Measurements from ENCODE around the gene MYH14.

MYH14 gene

DNA sequence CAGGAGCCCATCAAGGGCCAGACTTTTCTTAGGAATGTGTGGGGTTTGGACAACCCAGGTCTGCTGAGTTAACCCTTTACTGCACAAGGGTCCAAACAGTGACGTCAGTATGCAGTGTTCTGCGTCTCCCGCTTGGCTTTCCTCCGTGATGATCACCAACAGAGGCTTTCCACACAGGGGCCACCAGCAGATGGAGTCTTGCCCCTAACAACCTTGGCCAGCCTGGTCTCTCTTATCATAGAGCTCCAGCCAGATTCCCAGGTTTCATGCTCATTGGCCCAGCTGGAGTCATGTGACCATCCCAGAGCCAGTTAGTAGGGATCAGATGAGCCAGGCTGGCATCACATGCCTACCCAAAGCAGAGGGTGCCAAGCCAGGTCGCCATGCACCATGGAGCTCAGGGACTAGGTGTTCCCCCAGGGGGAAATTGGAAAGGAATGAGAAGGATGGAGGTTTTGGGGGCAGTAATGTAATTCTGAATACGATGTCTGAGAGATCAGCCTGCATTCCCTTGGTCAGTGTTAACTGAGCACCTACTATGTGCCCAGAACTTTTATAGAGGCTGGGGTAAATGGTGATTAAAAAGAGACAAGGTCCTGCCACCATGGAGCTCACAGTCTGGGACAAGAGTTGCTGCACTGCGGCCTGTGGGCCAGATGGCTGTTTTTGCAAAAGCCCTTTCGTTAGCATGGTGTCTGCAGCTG lies 61.2 kb downstream of the MYH14 start:
- no peak for DNase-seq

DNA sequence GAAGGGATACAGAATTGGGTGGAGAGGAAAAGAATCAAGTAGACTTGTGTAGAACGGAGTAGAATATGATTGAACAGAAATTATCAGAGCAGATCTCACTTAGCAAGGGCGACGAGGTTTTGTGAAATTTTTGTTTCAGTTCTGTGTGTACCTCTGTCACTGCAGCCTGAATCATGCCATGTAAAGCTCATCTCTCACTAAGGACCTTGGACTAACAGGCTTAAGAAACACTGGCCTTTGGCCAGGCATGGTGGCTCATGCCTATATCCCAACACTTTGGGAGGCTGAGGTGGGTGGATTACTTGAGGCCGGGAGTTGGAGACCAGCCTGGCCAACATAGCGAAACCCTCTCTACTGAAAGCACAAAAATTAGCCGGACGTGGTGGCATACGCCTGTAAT lies 62.6 kb downstream of the MYH14 start:
- DNase-seq, result no peak

DNA sequence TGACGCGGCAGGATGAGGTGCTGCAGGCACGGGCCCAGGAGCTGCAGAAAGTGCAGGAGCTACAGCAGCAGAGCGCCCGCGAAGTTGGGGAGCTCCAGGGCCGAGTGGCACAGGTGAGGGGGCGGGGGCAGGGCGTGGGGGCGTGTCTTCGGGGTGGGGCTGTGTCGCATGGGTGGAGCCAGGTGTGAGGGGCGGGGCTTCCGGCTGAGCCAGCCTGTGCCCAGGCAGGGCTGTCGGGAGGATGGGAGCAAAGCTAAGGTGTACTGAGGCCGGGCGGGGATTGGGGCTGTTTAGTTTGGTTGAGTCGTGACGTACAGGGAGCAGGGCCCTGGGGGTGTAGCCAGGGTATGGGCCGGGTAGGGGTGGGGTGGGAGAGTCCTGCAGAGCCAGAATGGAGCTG lies 63.5 kb downstream of the MYH14 start:
- DNase-seq, result peak; percentile 23

DNA sequence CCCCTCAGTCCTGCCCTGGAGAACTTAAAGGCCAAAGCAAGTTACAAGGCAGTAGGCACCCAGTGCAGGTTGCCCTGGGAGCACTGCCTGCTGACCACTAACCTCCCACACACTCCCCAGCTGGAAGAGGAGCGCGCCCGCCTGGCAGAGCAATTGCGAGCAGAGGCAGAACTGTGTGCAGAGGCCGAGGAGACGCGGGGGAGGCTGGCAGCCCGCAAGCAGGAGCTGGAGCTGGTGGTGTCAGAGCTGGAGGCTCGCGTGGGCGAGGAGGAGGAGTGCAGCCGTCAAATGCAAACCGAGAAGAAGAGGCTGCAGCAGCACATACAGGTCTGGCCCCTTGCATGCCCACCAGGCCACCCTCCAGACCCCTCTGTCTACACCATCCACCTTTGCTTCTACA lies 64.6 kb downstream of the MYH14 start:
- DNase-seq, result no peak

DNA sequence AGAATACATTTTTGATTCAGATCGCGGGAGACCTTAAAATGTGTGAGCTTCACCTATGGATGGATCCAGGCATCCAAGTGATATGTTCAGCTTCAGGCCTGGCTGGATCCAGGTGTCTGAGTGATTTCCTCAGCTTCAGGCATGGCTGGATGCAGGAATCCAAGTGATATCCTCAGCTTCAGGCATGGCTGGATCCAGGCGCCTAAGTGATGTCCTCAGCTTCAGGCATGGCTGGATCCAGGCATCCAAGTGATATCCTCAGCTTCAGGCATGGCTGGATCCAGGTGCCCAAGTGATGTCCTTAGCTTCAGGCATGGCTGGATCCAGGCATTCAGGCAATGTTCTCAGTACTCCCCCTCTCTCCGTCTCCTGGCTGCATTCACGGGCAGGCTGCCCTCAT lies 65.1 kb downstream of the MYH14 start:
- DNase-seq, result no peak

DNA sequence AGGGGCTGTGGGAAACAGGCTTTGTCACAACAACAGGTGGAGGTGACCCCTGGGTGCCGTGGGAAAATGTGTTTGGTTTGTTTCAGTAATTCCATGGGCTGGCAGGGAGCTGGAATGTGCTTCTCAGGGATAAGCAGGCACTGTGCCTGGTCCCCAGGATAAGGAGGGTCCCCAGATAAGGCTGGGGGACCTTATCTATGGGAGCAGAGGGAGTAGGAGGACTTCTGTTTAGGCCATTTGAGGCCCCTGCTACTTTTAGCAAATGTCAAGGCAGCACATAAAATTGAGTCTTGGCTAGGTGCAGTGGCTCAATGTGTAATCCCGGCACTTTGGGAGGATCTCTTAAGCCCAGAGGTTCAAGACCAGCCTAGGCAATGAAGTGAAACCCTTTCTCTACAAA lies 66.2 kb downstream of the MYH14 start:
- DNase-seq, result no peak

DNA sequence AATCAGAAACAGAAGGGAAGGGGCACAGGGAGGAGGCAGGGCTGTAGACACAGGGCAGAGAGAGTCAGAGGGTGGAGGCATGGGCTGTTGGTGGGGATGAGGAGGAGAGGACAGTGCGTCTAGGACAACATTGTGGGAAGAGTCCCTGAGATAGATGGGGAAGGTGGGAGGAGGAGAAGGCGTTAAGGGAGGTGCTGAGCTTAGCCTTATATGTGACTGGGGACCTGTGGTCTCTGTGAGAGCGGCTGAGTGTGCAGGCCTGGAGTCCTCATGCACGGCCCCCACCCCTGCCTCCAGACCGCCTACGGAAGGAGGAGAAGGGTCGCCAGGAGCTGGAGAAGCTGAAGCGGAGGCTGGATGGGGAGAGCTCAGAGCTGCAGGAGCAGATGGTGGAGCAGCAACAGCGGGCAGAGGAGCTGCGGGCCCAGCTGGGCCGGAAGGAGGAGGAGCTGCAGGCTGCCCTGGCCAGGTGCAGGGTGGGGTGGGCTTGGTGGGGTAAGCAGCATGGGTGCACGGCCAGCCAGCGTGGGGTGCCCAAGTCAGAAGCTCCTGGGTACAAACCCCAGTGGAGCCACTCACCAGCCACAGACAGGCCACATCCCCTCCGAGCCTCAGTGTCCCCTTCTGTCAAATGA lies 69.0 kb downstream of the MYH14 start:
- DNase-seq, result no peak

DNA sequence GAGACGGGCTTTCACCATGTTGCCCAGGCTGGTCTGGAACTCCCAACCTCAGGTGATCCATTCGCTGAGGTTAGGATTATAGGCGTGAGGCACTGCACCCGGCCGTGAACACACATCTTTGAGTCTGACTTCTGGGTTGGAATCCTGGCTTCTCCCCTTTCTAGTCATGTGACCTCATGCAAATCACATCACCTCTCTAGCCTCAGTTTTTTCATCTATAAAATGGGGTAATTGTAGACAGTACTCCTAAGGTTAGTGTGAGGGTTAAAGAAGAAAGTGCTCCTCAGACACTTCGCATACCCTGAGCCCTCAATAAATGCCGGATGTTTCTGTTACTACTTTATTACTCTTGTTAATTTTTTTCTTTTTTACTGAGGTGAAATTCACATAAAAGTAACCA lies 70.4 kb downstream of the MYH14 start:
- DNase-seq, result no peak

DNA sequence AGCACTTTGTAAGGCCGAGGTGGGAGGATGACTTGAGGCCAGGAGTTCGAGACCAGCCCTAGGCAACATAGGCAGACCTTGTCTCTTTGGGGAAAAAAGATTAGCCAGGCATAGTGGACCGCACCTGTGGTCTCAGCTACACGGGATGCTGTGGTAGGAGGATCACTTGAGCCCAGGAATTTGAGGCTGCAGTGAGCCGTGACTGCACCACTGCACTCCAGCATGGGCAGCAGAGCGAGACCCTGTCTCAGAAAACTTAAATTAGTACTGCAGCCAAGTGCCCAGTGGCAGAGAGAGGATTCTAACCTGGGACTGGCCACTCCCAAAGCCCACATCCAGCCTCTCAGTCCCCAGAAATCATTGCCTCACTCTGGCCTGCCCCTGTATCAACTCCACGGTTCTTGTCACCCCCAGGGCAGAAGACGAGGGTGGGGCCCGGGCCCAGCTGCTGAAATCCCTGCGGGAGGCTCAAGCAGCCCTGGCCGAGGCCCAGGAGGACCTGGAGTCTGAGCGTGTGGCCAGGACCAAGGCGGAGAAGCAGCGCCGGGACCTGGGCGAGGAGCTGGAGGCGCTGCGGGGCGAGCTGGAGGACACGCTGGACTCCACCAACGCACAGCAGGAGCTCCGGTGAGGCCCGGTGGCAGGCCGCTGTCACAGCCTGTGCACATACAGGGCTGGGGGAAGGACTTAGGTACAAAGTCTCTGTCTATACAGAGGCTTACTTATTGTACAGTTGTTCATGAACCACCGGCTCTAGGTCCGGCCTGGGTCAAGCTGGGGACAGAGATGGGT lies 72.4 kb downstream of the MYH14 start:
- DNase-seq, result no peak

DNA sequence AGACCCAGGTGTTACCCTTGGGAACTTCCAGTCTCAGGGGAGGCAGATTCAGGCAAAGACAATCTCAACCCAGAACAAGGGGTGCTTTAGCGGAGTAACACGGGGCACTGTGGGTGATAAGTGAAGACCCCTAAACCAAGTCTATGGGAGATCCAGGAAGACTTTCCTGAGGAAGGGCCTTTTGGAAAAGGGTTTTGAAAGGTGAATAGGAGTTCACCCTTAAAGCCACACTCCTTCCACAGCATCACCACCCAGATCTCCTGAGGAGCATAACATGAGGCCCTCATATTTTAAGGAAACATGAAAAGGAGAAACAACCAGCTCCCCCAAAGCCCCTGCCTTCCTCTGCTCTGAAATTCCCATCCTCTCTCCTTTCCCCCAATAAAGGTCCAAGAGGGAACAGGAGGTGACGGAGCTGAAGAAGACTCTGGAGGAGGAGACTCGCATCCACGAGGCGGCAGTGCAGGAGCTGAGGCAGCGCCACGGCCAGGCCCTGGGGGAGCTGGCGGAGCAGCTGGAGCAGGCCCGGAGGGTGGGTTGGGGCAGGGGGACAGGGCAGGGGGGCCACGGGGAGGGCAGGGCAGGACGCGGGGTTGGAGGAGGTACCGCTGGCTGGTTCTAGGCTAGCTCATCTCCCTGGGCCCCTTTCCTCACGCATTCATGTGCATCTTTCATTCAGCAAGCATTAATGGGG lies 73.1 kb downstream of the MYH14 start:
- DNase-seq, result no peak

DNA sequence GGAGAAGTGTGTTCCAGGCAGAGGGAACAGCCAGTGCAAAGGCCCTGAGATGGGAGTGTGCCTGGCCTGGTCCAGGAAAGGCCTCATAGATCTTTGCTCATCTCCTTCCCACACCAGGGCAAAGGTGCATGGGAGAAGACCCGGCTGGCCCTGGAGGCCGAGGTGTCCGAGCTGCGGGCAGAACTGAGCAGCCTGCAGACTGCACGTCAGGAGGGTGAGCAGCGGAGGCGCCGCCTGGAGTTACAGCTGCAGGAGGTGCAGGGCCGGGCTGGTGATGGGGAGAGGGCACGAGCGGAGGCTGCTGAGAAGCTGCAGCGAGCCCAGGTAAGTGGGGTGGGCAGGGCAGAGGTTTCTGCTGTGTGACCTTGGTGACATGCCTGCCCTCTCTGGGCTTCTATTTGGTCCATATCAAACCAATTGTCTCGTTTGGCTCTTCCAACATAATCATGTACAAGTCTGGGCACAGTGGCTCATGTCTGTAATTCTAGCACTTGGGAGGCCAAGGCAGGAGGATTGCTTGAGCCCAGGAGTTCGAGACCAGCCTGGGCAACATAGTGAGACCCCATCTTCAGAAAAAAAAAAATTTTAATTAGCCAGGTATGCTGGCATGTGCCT lies 74.7 kb downstream of the MYH14 start:
- no peak for DNase-seq

DNA sequence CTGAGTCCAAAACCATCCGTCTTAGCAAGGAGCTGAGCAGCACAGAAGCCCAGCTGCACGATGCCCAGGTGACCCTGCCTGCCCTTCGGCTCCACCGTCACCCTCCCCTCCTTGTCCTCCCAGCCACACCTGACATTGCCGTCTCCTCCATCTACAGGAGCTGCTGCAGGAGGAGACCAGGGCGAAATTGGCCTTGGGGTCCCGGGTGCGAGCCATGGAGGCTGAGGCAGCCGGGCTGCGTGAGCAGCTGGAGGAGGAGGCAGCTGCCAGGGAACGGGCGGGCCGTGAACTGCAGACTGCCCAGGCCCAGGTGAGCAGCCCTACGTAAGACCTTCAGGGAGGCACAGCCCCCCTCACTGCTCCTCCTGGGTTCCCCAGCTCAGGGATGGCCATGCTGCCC lies 76.7 kb downstream of the MYH14 start:
- no peak for DNase-seq

DNA sequence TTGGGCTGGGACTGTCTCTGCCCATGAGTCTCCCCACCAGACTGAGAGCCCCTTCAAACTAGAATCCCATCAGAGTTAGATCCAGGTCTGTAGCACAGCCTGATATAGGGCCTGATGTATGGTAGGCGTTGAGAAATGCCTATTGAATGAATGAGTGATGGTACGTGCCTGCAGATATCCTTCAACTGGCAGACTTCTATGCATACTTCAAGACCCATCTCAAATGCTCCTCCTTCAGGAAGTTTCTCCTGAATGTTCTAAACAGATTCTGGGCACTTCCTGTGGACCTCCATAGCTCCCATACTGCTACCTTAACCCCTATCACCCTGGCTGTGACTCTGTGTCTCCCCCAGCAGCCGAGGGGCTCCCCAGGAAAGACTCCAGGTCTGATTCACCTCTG lies 77.6 kb downstream of the MYH14 start:
- DNase-seq, result no peak

DNA sequence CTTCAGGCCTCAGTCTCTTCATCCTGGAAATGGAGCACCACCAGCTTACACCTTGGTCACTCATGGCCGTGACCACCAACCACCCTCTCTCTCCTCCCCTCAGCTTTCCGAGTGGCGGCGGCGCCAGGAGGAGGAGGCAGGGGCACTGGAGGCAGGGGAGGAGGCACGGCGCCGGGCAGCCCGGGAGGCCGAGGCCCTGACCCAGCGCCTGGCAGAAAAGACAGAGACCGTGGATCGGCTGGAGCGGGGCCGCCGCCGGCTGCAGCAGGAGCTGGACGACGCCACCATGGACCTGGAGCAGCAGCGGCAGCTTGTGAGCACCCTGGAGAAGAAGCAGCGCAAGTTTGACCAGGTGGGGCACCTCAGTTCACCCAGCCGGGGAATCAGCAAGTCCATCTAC lies 78.1 kb downstream of the MYH14 start:
- DNase-seq, result no peak

DNA sequence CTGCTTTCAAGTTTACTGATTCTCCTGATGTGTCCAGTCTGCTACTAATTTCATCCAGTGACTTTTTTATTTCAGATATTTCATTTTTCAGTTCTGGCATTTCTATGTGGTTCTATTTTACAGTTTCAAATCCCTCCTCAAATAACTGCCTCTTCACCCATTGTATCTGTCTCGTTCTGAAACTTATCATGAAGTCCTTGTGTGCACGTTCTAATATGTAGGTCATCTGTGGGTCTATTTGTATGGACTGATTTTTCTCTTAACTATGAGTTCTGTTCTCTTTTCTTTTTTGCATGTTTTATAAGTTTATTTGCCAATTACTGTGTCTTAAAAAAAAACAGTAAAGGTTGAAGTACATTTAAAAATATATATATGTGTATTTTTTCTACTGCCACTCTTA lies 82.4 kb downstream of the MYH14 start:
- no peak for DNase-seq

DNA sequence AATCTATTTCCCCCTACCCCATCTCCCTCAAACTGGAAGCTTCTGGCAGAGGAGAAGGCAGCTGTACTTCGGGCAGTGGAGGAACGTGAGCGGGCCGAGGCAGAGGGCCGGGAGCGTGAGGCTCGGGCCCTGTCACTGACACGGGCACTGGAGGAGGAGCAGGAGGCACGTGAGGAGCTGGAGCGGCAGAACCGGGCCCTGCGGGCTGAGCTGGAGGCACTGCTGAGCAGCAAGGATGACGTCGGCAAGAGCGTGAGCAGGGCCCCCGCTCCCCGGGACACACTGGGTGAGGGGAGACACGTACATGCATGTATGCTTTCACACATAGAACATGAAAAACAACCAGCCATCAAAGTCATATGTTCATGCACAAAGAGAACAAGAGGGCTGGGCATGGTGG lies 83.0 kb downstream of the MYH14 start:
- no peak for DNase-seq

DNA sequence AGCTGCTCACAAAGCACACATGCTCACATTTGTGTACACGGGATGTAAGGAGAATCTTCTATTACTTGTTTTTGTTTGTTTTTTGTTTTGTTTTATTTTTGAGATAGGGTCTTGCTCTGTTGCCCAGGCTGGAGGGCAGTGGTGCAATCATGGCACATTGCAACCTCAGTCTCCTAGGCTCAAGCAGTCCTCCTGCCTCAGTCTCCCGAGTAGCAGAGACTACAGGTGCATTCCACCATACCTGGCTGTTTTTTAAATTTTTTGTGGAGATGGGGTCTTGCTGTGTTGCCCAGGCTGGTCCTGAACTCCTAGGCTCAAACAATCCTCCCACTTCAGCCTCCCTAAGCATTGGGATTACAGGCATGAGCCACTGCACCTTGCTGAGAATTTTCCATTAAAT lies 83.9 kb downstream of the MYH14 start:
- DNase-seq, result no peak

DNA sequence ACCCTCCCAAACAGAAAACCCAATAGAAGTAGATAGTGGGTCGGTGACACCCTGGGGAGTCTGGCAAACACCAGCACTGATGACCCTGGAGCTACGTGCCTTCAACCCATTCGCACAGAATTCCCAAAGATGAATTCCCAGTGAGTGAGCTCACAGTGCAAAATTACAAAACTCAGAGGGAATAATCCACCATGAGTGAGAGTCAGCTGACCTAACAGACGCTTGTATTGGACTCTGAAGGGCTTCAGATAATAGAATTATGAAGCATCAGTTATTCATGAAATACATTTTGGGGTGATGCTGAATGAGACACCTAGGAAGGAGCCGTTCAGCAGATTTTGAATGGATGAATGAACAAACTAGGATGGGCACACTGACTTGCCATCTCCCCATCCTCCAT lies 85.5 kb downstream of the MYH14 start:
- DNase-seq, result no peak

DNA sequence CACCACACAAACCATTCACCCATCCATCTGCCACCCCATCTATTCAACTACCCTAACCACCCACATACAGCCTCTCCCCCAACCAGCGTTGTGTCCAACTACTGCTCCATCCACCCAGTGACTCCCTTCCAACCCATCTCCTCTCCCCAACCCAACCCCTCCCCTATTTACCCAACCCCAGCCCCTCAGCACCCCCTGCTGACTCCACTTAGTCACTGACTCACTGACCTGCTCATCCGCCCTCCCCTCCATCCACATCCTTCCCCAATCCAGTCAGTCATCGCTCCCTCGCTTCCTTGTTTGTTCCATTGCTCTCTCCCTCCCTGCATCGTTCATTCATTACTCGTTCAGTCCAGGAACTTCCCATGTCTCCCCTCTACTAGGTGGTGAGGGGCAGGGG lies 86.6 kb downstream of the MYH14 start:
- no peak for DNase-seq

DNA sequence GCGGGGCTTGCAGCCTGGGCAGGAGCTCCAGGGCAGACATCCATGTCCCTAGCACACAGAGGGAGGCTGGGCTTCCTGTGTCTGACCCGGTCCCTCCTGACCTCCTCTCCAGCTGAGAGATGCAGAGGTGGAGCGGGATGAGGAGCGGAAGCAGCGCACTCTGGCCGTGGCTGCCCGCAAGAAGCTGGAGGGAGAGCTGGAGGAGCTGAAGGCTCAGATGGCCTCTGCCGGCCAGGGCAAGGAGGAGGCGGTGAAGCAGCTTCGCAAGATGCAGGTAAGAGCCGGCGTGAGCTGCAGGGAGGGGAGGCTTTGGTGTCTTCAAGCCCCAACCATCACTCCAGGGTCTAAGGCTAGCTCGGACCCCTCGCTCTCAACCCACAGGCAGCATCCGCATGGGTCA lies 87.4 kb downstream of the MYH14 start:
- DNase-seq, result no peak

DNA sequence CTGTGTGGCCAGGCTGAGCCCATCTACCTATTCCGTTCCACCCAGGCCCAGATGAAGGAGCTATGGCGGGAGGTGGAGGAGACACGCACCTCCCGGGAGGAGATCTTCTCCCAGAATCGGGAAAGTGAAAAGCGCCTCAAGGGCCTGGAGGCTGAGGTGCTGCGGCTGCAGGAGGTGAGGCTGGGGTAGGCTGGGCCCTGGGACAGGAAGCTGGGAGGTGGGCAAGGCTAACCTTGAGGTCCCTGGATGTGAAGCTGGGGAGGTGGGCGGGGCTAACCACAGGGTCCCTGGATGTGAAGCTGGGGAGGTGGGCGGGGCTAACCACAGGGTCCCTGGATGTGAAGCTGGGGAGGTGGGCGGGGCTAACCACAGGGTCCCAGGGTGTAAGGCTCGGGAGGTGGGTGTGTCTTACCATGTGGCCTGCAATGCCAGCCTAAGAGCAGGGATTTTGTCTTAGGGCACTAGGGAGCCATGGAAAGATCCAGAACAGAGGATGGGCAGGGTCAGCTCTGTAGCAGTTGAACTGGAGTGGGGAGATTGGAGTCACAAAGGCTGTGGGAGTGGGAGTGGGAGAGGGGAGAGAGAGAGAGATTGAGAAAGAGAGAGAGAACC lies 88.9 kb downstream of the MYH14 start:
- DNase-seq, result no peak

DNA sequence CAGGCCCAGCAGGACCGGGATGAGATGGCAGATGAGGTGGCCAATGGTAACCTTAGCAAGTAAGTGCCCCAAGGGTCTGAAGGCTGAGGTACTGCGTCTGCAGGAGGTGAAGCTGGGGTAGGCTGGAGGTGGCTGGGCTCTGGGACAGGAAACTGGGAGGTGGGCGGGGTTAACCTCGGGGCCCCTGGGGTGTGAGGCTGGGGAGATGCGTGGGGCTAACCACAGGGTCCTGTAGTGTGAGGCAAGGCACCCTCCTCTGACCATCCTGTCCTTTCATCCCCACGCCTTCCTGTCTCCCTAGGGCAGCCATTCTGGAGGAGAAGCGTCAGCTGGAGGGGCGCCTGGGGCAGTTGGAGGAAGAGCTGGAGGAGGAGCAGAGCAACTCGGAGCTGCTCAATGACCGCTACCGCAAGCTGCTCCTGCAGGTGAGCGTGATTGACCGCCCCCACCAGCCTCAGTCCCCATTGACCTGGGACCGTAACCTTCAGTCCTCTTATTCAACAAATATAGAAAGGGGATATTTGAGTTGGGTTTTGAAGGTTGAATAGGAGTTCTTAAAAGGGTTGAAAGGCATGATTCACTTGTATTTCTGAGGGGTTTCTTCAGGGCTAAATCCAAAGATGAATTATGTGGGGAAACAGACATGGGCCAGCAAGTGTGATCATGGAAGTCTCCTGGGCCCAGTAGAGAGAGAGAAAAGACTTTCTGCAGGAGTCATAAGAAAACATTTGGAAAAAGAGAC lies 90.0 kb downstream of the MYH14 start:
- DNase-seq, result no peak
